ENCODE data around the gene PADI2.
A peak's percentile ranks its signal among the peaks of the same experiment; 100 is the strongest.
"Not testable (repeated sequence)": the region's sequence is repeated elsewhere in the genome, so short reads cannot be mapped to it uniquely, and the experiment has no call there.

The PADI2 gene

GRCh38 chr1:17066361-17067068, 52.7 kb downstream of the PADI2 start:
- TF ChIP-seq POLR2A (IDR thresholded peaks at IDR 0.05; ENCODE audit: low read depth, low read length) (no peak), POLR2AphosphoS5 (IDR thresholded peaks at IDR 0.05; ENCODE audit: low read depth, low read length) (no peak), POU2F2 (IDR thresholded peaks at IDR 0.05; ENCODE audit: low read depth, low read length) (no peak), SPI1 (IDR thresholded peaks at IDR 0.05; ENCODE audit: low read depth, low read length) (no peak), TAF1 (IDR thresholded peaks at IDR 0.05; ENCODE audit: low read depth, low read length) (no peak), PAX5 (IDR thresholded peaks at IDR 0.05; ENCODE audit: insufficient read depth, low read length, severe bottlenecking) (no peak)
- no peak for FAIRE-seq
- DNase-seq (ENCODE audit: insufficient read length, low spot score) = no peak

- no peak for TF ChIP-seq POLR2A (IDR thresholded peaks at IDR 0.05; ENCODE audit: low read depth, low read length)
- TF ChIP-seq POU2F2 (IDR thresholded peaks at IDR 0.05; ENCODE audit: low read depth, low read length) = no peak
- TF ChIP-seq SPI1 (IDR thresholded peaks at IDR 0.05; ENCODE audit: low read depth, low read length) = no peak
- TF ChIP-seq TAF1 (IDR thresholded peaks at IDR 0.05; ENCODE audit: low read depth, low read length) = no peak
- TF ChIP-seq PAX5 (IDR thresholded peaks at IDR 0.05; ENCODE audit: insufficient read depth, low read length, severe bottlenecking) = no peak
- no peak for TF ChIP-seq POLR2AphosphoS5 (IDR thresholded peaks at IDR 0.05; ENCODE audit: low read depth, low read length)
- FAIRE-seq = no peak
- no peak for DNase-seq (ENCODE audit: insufficient read length, low spot score)
Observed at GRCh38 chr1:17065666-17066065, 53.6 kb downstream of the PADI2 start.

DNA sequence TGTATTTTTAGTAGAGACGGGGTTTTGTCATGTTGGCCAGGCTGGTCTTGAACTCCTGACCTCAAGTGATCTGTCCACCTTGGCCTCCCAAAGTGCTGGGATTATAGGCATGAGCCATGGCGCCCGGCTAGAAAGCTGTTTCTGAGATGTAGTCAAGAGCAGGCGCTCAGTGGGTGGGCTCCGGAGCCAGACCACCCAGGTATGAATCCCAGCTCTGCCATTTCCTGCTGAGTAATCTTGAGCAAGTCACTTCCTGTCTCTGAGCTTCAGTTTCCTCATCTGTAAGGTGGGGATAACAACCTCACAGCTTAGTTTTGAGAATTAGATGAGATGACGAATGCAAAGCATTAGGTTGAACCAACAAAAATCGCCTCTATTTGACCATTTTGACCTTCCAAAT, 56.5 kb downstream of the PADI2 start:
- DNase-seq (ENCODE audit: insufficient read length, low spot score); FAIRE-seq: not testable (repeated sequence)
- 0 out of 2 replicates have a peak, but pooled peaks have one; percentile 7 for TF ChIP-seq SPI1 (IDR thresholded peaks at IDR 0.05; ENCODE audit: low read depth, low read length)

GRCh38 chr1:17061892-17062291, 57.4 kb downstream of the PADI2 start:
- DNase-seq (ENCODE audit: insufficient read length, low spot score) (no peak), FAIRE-seq (peak; percentile 16)
- TF ChIP-seq PAX5 (IDR thresholded peaks at IDR 0.05; ENCODE audit: insufficient read depth, low read length, severe bottlenecking) = no peak
- TF ChIP-seq POLR2A (IDR thresholded peaks at IDR 0.05; ENCODE audit: low read depth, low read length) = no peak
- no peak for TF ChIP-seq POLR2AphosphoS5 (IDR thresholded peaks at IDR 0.05; ENCODE audit: low read depth, low read length)
- no peak for TF ChIP-seq POU2F2 (IDR thresholded peaks at IDR 0.05; ENCODE audit: low read depth, low read length)
- no peak for TF ChIP-seq TAF1 (IDR thresholded peaks at IDR 0.05; ENCODE audit: low read depth, low read length)
- no peak for TF ChIP-seq SPI1 (IDR thresholded peaks at IDR 0.05; ENCODE audit: low read depth, low read length)

DNA sequence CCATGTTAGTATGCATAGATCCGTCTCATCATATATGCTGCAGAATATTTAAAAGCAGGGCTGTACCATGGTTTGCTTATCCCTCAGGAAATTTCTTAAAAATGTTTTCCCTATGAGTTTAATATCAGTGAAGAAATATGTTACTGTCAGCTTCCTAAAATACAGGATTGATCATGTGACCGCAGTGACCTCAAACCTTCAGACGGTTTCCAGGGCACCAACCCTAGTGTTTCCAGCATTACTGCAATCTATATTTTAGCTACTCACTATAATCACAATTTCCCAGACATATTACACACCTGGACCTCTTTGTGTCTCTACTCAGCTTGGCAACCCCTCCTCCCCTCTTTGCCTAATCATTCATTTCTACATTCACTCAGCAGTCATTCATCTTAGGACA, 57.8 kb downstream of the PADI2 start:
- no peak for FAIRE-seq
- TF ChIP-seq POU2F2 (IDR thresholded peaks at IDR 0.05; ENCODE audit: low read depth, low read length) (no peak), TAF1 (IDR thresholded peaks at IDR 0.05; ENCODE audit: low read depth, low read length) (no peak), PAX5 (IDR thresholded peaks at IDR 0.05; ENCODE audit: insufficient read depth, low read length, severe bottlenecking) (no peak), POLR2AphosphoS5 (IDR thresholded peaks at IDR 0.05; ENCODE audit: low read depth, low read length) (no peak), POLR2A (IDR thresholded peaks at IDR 0.05; ENCODE audit: low read depth, low read length) (no peak), SPI1 (IDR thresholded peaks at IDR 0.05; ENCODE audit: low read depth, low read length) (no peak)

DNA sequence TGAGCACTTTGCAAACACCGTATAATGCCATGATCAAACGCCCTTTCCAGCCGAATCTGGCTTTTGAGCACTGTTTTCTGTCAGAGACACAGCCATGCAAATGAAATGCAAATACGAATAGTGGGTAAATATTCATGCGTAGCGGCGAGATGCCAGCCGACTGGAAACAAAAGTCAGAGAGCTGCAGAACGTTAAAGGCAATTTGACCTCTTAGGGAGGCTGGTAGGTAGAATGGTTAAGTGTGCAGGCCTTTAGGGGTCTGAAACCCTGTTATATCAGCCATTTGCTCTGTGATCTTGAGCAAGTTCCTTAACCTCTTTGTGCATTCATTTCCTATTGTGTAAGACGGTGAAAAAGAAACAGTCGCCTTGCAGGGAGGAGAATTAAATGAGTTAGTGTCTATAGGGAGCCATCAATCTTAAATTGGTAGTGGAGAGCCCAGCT, 58.9 kb downstream of the PADI2 start:
- no peak for TF ChIP-seq SPI1 (IDR thresholded peaks at IDR 0.05; ENCODE audit: low read depth, low read length)
- TF ChIP-seq POU2F2 (IDR thresholded peaks at IDR 0.05; ENCODE audit: low read depth, low read length) = peak; percentile 36; the same call in 1 of the 2 replicates
- DNase-seq (ENCODE audit: insufficient read length, low spot score) (no peak), FAIRE-seq (peak; percentile 75)

More for the DNA sequence above, 57.8 kb downstream of the PADI2 start:
- DNase-seq (ENCODE audit: insufficient read length, low spot score) = no peak

DNA sequence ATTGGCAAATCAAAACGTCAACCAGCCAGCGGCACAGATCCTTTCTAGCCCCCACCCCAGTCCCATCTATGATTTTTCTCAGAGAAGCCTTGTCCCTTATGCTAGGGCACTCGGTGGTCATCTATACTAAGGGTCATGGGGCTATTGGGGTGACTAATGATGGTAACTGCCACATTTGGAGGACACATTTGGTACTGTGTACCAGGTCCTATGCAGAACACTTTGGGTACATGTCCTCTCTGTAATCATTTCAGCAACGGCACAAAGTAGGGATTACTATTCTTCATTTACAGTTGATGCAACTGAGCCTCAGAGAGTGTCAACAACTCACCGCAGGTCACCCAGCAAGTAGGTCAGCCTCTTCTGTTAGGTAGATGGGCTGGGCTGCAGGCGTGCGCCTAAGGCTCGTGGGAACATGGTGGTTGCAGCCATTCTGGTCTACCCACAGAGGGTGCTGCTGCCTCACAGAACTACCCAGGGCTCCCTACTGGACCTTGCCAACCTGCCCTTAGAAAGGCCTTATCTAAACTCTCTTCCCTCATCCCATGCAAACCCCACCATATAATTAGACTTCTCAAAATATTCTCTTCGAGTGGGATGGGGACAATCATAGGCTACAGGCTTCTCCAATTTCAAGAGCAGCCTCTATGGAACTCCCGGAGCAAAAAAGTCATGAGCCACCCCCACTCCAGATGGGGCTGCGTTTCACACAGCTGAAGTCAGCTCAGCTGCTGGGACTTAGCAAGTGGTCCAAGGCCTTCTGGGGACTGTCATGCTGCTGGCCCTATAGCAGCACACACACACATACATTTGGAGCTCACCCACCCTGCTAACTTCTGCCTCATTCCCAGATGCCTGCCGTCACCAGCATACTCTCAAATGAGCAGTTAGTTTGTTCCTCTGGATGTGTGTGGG, 59.6 kb downstream of the PADI2 start:
- DNase-seq (ENCODE audit: insufficient read length, low spot score) (no peak), FAIRE-seq (peak; percentile 81)
- TF ChIP-seq POLR2AphosphoS5 (IDR thresholded peaks at IDR 0.05; ENCODE audit: low read depth, low read length) = no peak
- TF ChIP-seq POU2F2 (IDR thresholded peaks at IDR 0.05; ENCODE audit: low read depth, low read length) = no peak
- TF ChIP-seq POLR2A (IDR thresholded peaks at IDR 0.05; ENCODE audit: low read depth, low read length) = no peak
- TF ChIP-seq SPI1 (IDR thresholded peaks at IDR 0.05; ENCODE audit: low read depth, low read length) = no peak
- no peak for TF ChIP-seq PAX5 (IDR thresholded peaks at IDR 0.05; ENCODE audit: insufficient read depth, low read length, severe bottlenecking)
- TF ChIP-seq TAF1 (IDR thresholded peaks at IDR 0.05; ENCODE audit: low read depth, low read length) = no peak

- TF ChIP-seq PAX5 (IDR thresholded peaks at IDR 0.05; ENCODE audit: insufficient read depth, low read length, severe bottlenecking) (no peak), POLR2A (IDR thresholded peaks at IDR 0.05; ENCODE audit: low read depth, low read length) (no peak), TAF1 (IDR thresholded peaks at IDR 0.05; ENCODE audit: low read depth, low read length) (no peak), SPI1 (IDR thresholded peaks at IDR 0.05; ENCODE audit: low read depth, low read length) (no peak), POLR2AphosphoS5 (IDR thresholded peaks at IDR 0.05; ENCODE audit: low read depth, low read length) (no peak), POU2F2 (IDR thresholded peaks at IDR 0.05; ENCODE audit: low read depth, low read length) (no peak)
- no peak for DNase-seq (ENCODE audit: insufficient read length, low spot score)
- no peak for FAIRE-seq
Observed at GRCh38 chr1:17056551-17056950, 62.7 kb downstream of the PADI2 start.

GRCh38 chr1:17055801-17056200, 63.5 kb downstream of the PADI2 start:
- FAIRE-seq (no peak), DNase-seq (ENCODE audit: insufficient read length, low spot score) (no peak)
- no peak for TF ChIP-seq SPI1 (IDR thresholded peaks at IDR 0.05; ENCODE audit: low read depth, low read length)
- TF ChIP-seq POLR2AphosphoS5 (IDR thresholded peaks at IDR 0.05; ENCODE audit: low read depth, low read length) = no peak
- TF ChIP-seq POLR2A (IDR thresholded peaks at IDR 0.05; ENCODE audit: low read depth, low read length) = no peak
- no peak for TF ChIP-seq POU2F2 (IDR thresholded peaks at IDR 0.05; ENCODE audit: low read depth, low read length)
- TF ChIP-seq PAX5 (IDR thresholded peaks at IDR 0.05; ENCODE audit: insufficient read depth, low read length, severe bottlenecking) = no peak

All from GM12891 (cell line).